Tibial artery (tissue), 4 donors: ENCODE measurements around the gene DHX15.
"Not testable (repeated sequence)": the region's sequence is repeated elsewhere in the genome, so short reads cannot be mapped to it uniquely, and the experiment has no call there.

Experiments
- DNase-seq, 2 donors: peaks; one replicate each; pipeline ENCODE4 v3.0.0-alpha.2; 2019
- H3K27ac ChIP-seq, 2 donors: fragments of 200-600 bp; sonication (generic) in 1 of 2; 1 replicate in 1 of 2; 2 replicates in 1 of 2; pipeline ENCODE4 v1.5.1; 2018 to 2019; ENCODE audit warnings: mild to moderate bottlenecking in 1 of 2
- H3K27me3 ChIP-seq, 2 donors: fragments of 200-600 bp; sonication (generic) in 1 of 2; one replicate each; pipeline versions ENCODE4 v1.5.1 to v1.6.0; 2016 to 2019
- H3K36me3 ChIP-seq, 3 donors: fragments of 200-600 bp; sonication (generic) in 2 of 3; one replicate each; pipeline ENCODE4 v1.5.1; 2016 to 2019; ENCODE audit warnings: mild to moderate bottlenecking in 2 of 3
- H3K4me1 ChIP-seq, 4 donors: fragments of 200-600 bp; sonication (generic) in 2 of 4; 1 replicate in 3 of 4; 2 replicates in 1 of 4; pipeline ENCODE4 v1.5.1; 2016 to 2019
- H3K4me3 ChIP-seq, 2 donors: fragments of 200-600 bp; sonication (generic) in 1 of 2; 1 replicate in 1 of 2; 2 replicates in 1 of 2; pipeline ENCODE4 v1.5.1; 2018 to 2019; ENCODE audit warnings: mild to moderate bottlenecking in 2 of 2
- H3K9me3 ChIP-seq, 3 donors: fragments of 200-600 bp; sonication (generic) in 1 of 3; one replicate each; pipeline ENCODE4 v1.5.1; 2016 to 2019
- CTCF ChIP-seq, 2 experiments: fragments of 200-600 bp in 1 of 2; fragments of 450-650 bp in 1 of 2; IDR thresholded peaks; one replicate each; pipeline ENCODE4 v1.5.1; 2017 to 2019; ENCODE audit warnings: antibody characterized with exemption in 2 of 2, mild to moderate bottlenecking in 1 of 2, moderate library complexity in 1 of 2
- intact Hi-C: fragments of 100-400 bp; cut with DNase I; formaldehyde crosslinking; loops from one replicate; pipeline ENCODE4 v1.15.0; 2023; ENCODE audit warnings: low total_unique reads

The DHX15 gene

GRCh38 chr4:24508541-24508940 is 75.8 kb downstream of the DHX15 start:
- DNase-seq = no peak
- Histone ChIP-seq H3K36me3 (peaks cover 0 to 5% (median 0%) of the 10 kb centered on the region in 3 donors), H3K27ac (no peak overlapping the region), H3K9me3 (no peaks in the 10 kb centered on the region), H3K27me3 (no peaks in the 10 kb centered on the region), H3K4me3 (no peak overlapping the region), H3K4me1 (no peaks in the 10 kb centered on the region)
- intact Hi-C loops = no loop called here
- no peak for TF ChIP-seq CTCF (IDR thresholded peaks at IDR 0.05)

GRCh38 chr4:24507439-24507838 is 76.9 kb downstream of the DHX15 start:
- TF ChIP-seq CTCF (IDR thresholded peaks at IDR 0.05) = no peak
- Histone ChIP-seq H3K9me3 (no peaks in the 10 kb centered on the region), H3K36me3 (peaks cover 0 to 5% (median 0%) of the 10 kb centered on the region in 3 donors), H3K4me1 (no peaks in the 10 kb centered on the region), H3K4me3 (no peak overlapping the region), H3K27ac (no peak overlapping the region), H3K27me3 (no peaks in the 10 kb centered on the region)
- no peak for DNase-seq
- intact Hi-C loops = no loop called here

GRCh38 chr4:24503090-24503489 is 81.3 kb downstream of the DHX15 start:
- H3K4me1 ChIP-seq, H3K27ac ChIP-seq, intact Hi-C loops, DNase-seq, H3K4me3 ChIP-seq, H3K9me3 ChIP-seq, H3K36me3 ChIP-seq, H3K27me3 ChIP-seq: not testable (repeated sequence)

- Histone ChIP-seq H3K27ac (no peak overlapping the region), H3K4me1 (no peaks in the 10 kb centered on the region), H3K27me3 (no peaks in the 10 kb centered on the region), H3K4me3 (no peak overlapping the region), H3K36me3 (no peaks in the 10 kb centered on the region), H3K9me3 (no peaks in the 10 kb centered on the region)
- no peak for TF ChIP-seq CTCF (IDR thresholded peaks at IDR 0.05)
- DNase-seq = no peak
- intact Hi-C loops = no loop called here
Observed at GRCh38 chr4:24497221-24497620, 87.1 kb downstream of the DHX15 start.

- H3K4me1 ChIP-seq = no peaks in the 10 kb centered on the region
- TF ChIP-seq CTCF (IDR thresholded peaks at IDR 0.05) = no peak
- H3K9me3 ChIP-seq = no peaks in the 10 kb centered on the region
- no peaks in the 10 kb centered on the region for H3K27me3 ChIP-seq
- no peak overlapping the region for H3K4me3 ChIP-seq
- no peaks in the 10 kb centered on the region for H3K36me3 ChIP-seq
- no peak for DNase-seq
- no peak overlapping the region for H3K27ac ChIP-seq
- intact Hi-C loops = no loop called here
Observed at GRCh38 chr4:24496597-24496996, 87.8 kb downstream of the DHX15 start.

- H3K36me3 ChIP-seq = no peaks in the 10 kb centered on the region
Observed at GRCh38 chr4:24495388-24495787, 89.0 kb downstream of the DHX15 start.

More at GRCh38 chr4:24495388-24495787, 89.0 kb downstream of the DHX15 start:
- Histone ChIP-seq H3K9me3 (no peaks in the 10 kb centered on the region), H3K27me3 (no peaks in the 10 kb centered on the region), H3K27ac (no peak overlapping the region), H3K4me1 (no peaks in the 10 kb centered on the region), H3K4me3 (no peak overlapping the region)
- TF ChIP-seq CTCF (IDR thresholded peaks at IDR 0.05) = no peak
- no peak for DNase-seq
- intact Hi-C loops = no loop called here
